SK-N-SH (cell line): ENCODE measurements around the gene CUEDC1. TPM values are rescaled to one million over a fixed set of nuclear protein-coding genes. Genes with fewer than 3 reads are reported as not detected.
A peak's percentile ranks its signal among the peaks of the same experiment; 100 is the strongest.

Experiments
- CTCF ChIA-PET: fragments of 300-600, 350-600 bp; formaldehyde crosslinking; extraction: SDS; loops from one replicate; lab custom pipeline; 2021; lab: Yijun Ruan, JAX
- POLR2A ChIA-PET: fragments of 350-600 bp; sonication (Branson Sonifier 250); formaldehyde crosslinking; extraction: SDS; loops from one replicate; lab custom pipeline; 2020; ENCODE audit warnings: antibody characterized with exemption, inconsistent platforms; lab: Yijun Ruan, JAX
- DNase-seq: peaks from one replicate; pipeline ENCODE4 v3.0.0; 2012
- H2AFZ ChIP-seq: fragments of 200-600 bp; sonication (generic); 2 replicates; pipeline ENCODE4 v1.8.1; 2016; ENCODE audit warnings: antibody characterized with exemption, mild to moderate bottlenecking, low read depth
- H3F3A ChIP-seq: fragments of 200-600 bp; sonication (generic); replicated peaks from 2 replicates; pipeline ENCODE3; 2016; ENCODE audit warnings: antibody characterized with exemption, mild to moderate bottlenecking; ENCODE audit not compliant: insufficient read depth
- H3K27ac ChIP-seq, 2 experiments: fragments of 200-500 bp in 1 of 2; fragments of 200-600 bp in 1 of 2; sonication (Bioruptor generic) in 1 of 2; sonication (generic), shearing (Covaris generic) in 1 of 2; 2 replicates each; pipeline versions ENCODE4 v1.5.1 to v1.6.1; 2014 to 2016; ENCODE audit warnings: low read depth in 2 of 2, inconsistent platforms in 1 of 2, low read length in 1 of 2, mild to moderate bottlenecking in 1 of 2, mixed read lengths in 1 of 2
- H3K27me3 ChIP-seq: fragments of 200-600 bp; sonication (generic), shearing (Covaris generic); 2 replicates; pipeline ENCODE4 v1.6.1; 2016; ENCODE audit warnings: mixed run types; ENCODE audit not compliant: insufficient read depth
- H3K36me3 ChIP-seq, 2 experiments: fragments of 200-500 bp in 1 of 2; fragments of 200-600 bp in 1 of 2; sonication (Bioruptor generic) in 1 of 2; sonication (generic) in 1 of 2; replicated peaks in 1 of 2; 2 replicates each; pipeline versions ENCODE3 to v1.5.1; 2014 to 2016; ENCODE audit warnings: low read length in 1 of 2, mild to moderate bottlenecking in 1 of 2; ENCODE audit not compliant: insufficient read depth in 2 of 2, control insufficient read depth in 1 of 2
- H3K4me1 ChIP-seq, 2 experiments: fragments of 200-500 bp in 1 of 2; fragments of 200-600 bp in 1 of 2; sonication (Bioruptor generic) in 1 of 2; sonication (generic), shearing (Covaris generic) in 1 of 2; 2 replicates each; pipeline versions ENCODE4 v1.5.1 to v1.6.1; 2014 to 2016; ENCODE audit warnings: low read depth in 1 of 2, low read length in 1 of 2, mixed run types in 1 of 2; ENCODE audit not compliant: insufficient read depth in 2 of 2, control insufficient read depth in 1 of 2
- H3K4me2 ChIP-seq: fragments of 200-600 bp; sonication (generic), shearing (Covaris generic); 2 replicates; pipeline ENCODE4 v1.6.1; 2017; ENCODE audit warnings: mixed run types
- H3K4me3 ChIP-seq, 2 experiments: fragments of 200-500 bp in 1 of 2; fragments of 200-600 bp in 1 of 2; sonication (Bioruptor generic) in 1 of 2; sonication (generic), shearing (Covaris generic) in 1 of 2; 2 replicates each; pipeline versions ENCODE4 v1.5.1 to v1.8.1; 2014 to 2016; ENCODE audit warnings: low read depth in 2 of 2, inconsistent platforms in 1 of 2, low read length in 1 of 2, mild to moderate bottlenecking in 1 of 2, mixed read lengths in 1 of 2, moderate library complexity in 1 of 2
- H3K79me2 ChIP-seq: fragments of 200-600 bp; sonication (generic); 2 replicates; pipeline ENCODE4 v1.8.1; 2017; ENCODE audit warnings: mild to moderate bottlenecking; ENCODE audit not compliant: insufficient read depth
- H3K9ac ChIP-seq: fragments of 200-600 bp; sonication (generic); 2 replicates; pipeline ENCODE4 v1.6.1; 2017; ENCODE audit warnings: mixed run types
- H3K9me2 ChIP-seq: fragments of 200-600 bp; sonication (generic); 2 replicates; pipeline ENCODE4 v1.6.1; 2017; ENCODE audit warnings: mixed run types
- H3K9me3 ChIP-seq: fragments of 200-600 bp; sonication (generic); 2 replicates; pipeline ENCODE4 v1.6.1; 2017; ENCODE audit warnings: mixed run types, mild to moderate bottlenecking, moderate library complexity
- H4K20me1 ChIP-seq: fragments of 200-600 bp; sonication (generic); 2 replicates; pipeline ENCODE4 v1.6.1; 2017; ENCODE audit warnings: mild to moderate bottlenecking, mixed run types; ENCODE audit not compliant: insufficient read depth
- CHD2 ChIP-seq: fragments of 150-350 bp; IDR thresholded peaks from 2 replicates; pipeline ENCODE4 v1.6.1; 2018; ENCODE audit warnings: low read length; ENCODE audit not compliant: partially characterized antibody
- CTCF ChIP-seq: fragments of 200-600 bp; sonication (generic); IDR thresholded peaks from 2 replicates; pipeline ENCODE4 v1.6.1; 2017; ENCODE audit warnings: antibody characterized with exemption, mild to moderate bottlenecking, moderate library complexity
- EZH2phosphoT487 ChIP-seq: fragments of 200-600 bp; sonication (generic); IDR thresholded peaks from 2 replicates; pipeline ENCODE4 v1.6.1; 2017; ENCODE audit warnings: low read depth, mixed run types, mild to moderate bottlenecking, antibody characterized with exemption, moderate library complexity, borderline replicate concordance
- GABPA ChIP-seq: IDR thresholded peaks from 2 replicates; pipeline ENCODE4 v1.4.0; 2012; ENCODE audit warnings: low read depth, mild to moderate bottlenecking
- PBX3 ChIP-seq: IDR thresholded peaks from 2 replicates; pipeline ENCODE4; 2012
- REST ChIP-seq: IDR thresholded peaks from 2 replicates; pipeline ENCODE4 v1.6.1; 2012; ENCODE audit warnings: mild to moderate bottlenecking, low read depth, low read length, moderate library complexity
- RFX5 ChIP-seq: IDR thresholded peaks from 2 replicates; pipeline ENCODE4 v1.6.1; 2012; ENCODE audit warnings: mild to moderate bottlenecking, improper control_type of control experiment, low read length
- SIN3A ChIP-seq: IDR thresholded peaks from 2 replicates; pipeline ENCODE4 v1.6.1; 2012; ENCODE audit warnings: low read depth, mild to moderate bottlenecking, low read length, moderate library complexity, borderline replicate concordance
- USF2 ChIP-seq: fragments of 150-350 bp; IDR thresholded peaks from 2 replicates; pipeline ENCODE4 v1.6.1; 2017; ENCODE audit warnings: antibody characterized with exemption, low read length, low read depth, borderline replicate concordance
- YY1 ChIP-seq: IDR thresholded peaks from 2 replicates; pipeline ENCODE4 v1.4.0; 2012; ENCODE audit warnings: low read depth, mild to moderate bottlenecking
- WGBS: methylation state at CpG from one replicate; pipeline ENCODE4 v1.1.6; 2017; ENCODE audit warnings: low lambda C conversion rate; 5-methylcytosine and 5-hydroxymethylcytosine counted together
- polyA plus RNA-seq, 3 experiments: library from polyadenylated mRNA; depleted of rRNA; stranded (reverse); fragments of >200 nt; gene quantifications; 2 replicates each; pipeline ENCODE4 v1.2.3, GENCODE V29; 2012

Gene CUEDC1
- polyA plus RNA-seq, 1 of the 3 experiments (the other 2 are of a cell fraction): 58.9 TPM

GRCh38 chr17:57889252-57889651 lies 66.0 kb downstream of the CUEDC1 start:
- ChIA-PET POLR2A (interaction anchor here (0.9 to 2.8 kb wide), 2 partner anchors 8 to 11 kb away, joined by 3 to 7 read pairs; no protein-coding TSS in a partner anchor), CTCF (interaction anchor here (0.8 to 8.6 kb wide), 11 partner anchors 10 to 223 kb away, joined by 3 to 162 read pairs (median 11); no protein-coding TSS in a partner anchor)
- Histone ChIP-seq H3K4me2 (peak overlapping the region; percentile 58; the same call in 1 of the 2 replicates), H3K36me3 (peaks cover 6 to 8% of the 10 kb centered on the region in 2 experiments), H3K9me3 (no peaks in the 10 kb centered on the region), H3K79me2 (peaks cover 70% of the 10 kb centered on the region), H3K9me2 (no peaks in the 10 kb centered on the region), H2AFZ (no peak overlapping the region), H3K27me3 (no peaks in the 10 kb centered on the region), H3K27ac (peak overlapping the region; percentile 82 to 96), H4K20me1 (no peaks in the 10 kb centered on the region), H3F3A (peaks cover 48% of the 10 kb centered on the region), H3K9ac (0 out of 2 replicates have a peak overlapping the region, but pooled peaks have one; percentile 40), H3K4me1 (peaks cover 32 to 54% of the 10 kb centered on the region in 2 experiments), H3K4me3 (no peak overlapping the region)
- TF ChIP-seq CHD2 (no peak), GABPA (no peak), SIN3A (no peak), YY1 (no peak), RFX5 (no peak), PBX3 (no peak), EZH2phosphoT487 (no peak)
- no peak for DNase-seq
- WGBS: 100% methylated on average over 2 of the region's 2 CpGs

- Histone ChIP-seq H3K9ac (no peak overlapping the region), H4K20me1 (no peaks in the 10 kb centered on the region)
- TF ChIP-seq USF2 (no peak), REST (peak; percentile 79; the same call in 1 of the 2 replicates), CTCF (no peak)
- TF ChIP-seq, all 33 proteins: peak for 1
- Histone ChIP-seq H3K4me1 (peaks cover 32 to 47% of the 10 kb centered on the region in 2 experiments), H3F3A (peaks cover 41% of the 10 kb centered on the region), H3K27me3 (no peaks in the 10 kb centered on the region), H3K79me2 (peaks cover 72% of the 10 kb centered on the region), H2AFZ (no peak overlapping the region), H3K4me3 (no peak overlapping the region), H3K4me2 (peak overlapping the region; percentile 58; the same call in 1 of the 2 replicates), H3K27ac (peak overlapping the region; percentile 82 to 96), H3K36me3 (peaks cover 7 to 8% of the 10 kb centered on the region in 2 experiments), H3K9me3 (no peaks in the 10 kb centered on the region), H3K9me2 (no peaks in the 10 kb centered on the region)
- ChIA-PET CTCF (interaction anchor here (0.9 to 8.6 kb wide), 8 partner anchors 10 to 224 kb away, joined by 3 to 162 read pairs (median 12); no protein-coding TSS in a partner anchor), POLR2A (interaction anchor here (0.9 to 2.8 kb wide), 2 partner anchors 8 to 11 kb away, joined by 3 to 7 read pairs; no protein-coding TSS in a partner anchor)
- DNase-seq: no peak
- 93% methylated on average over 12 of the region's 12 CpGs for WGBS
Observed at GRCh38 chr17:57888311-57889216, 66.6 kb downstream of the CUEDC1 start.
